H1 (cell line): ENCODE results near the gene CEP126. TPM values are rescaled to one million over a fixed set of nuclear protein-coding genes. Genes with fewer than 3 reads are reported as not detected.
A peak's percentile ranks its signal among the peaks of the same experiment; 100 is the strongest.

ENCODE experiments used
- CTCF ChIA-PET: fragments of 300-600 bp; sonication (Branson Sonifier 250); formaldehyde crosslinking; loops from one replicate; lab custom pipeline; 2021; ENCODE audit not compliant: partially characterized antibody; lab: Charles Lee
- POLR2A ChIA-PET: fragments of 300-600 bp; sonication (Branson Sonifier 250); formaldehyde crosslinking; loops from one replicate; lab custom pipeline; 2021; ENCODE audit warnings: inconsistent platforms; ENCODE audit not compliant: partially characterized antibody; lab: Charles Lee
- DNase-seq, 2 experiments: peaks; one replicate each; pipeline versions ENCODE4 v3.0.0 to v3.0.0-alpha.2; 2010 to 2022; ENCODE audit warnings: low spot score in 2 of 2, low read depth in 1 of 2, mixed read lengths in 1 of 2
- FAIRE-seq: peaks from 2 replicates; lab custom pipeline; 2011; peaks lifted over from hg19 to GRCh38; lab: Jason Lieb, UNC
- H2AFZ ChIP-seq: 2 replicates; pipeline ENCODE4 v1.8.1; 2012; ENCODE audit warnings: low read length, inconsistent platforms
- H2AK5ac ChIP-seq: 2 replicates; pipeline ENCODE4 v1.6.1; 2013; ENCODE audit warnings: low read depth, low read length
- H2BK120ac ChIP-seq: replicated peaks from 2 replicates; pipeline ENCODE3; 2013; ENCODE audit warnings: low read depth, low read length, inconsistent platforms
- H2BK12ac ChIP-seq: 2 replicates; pipeline ENCODE4 v1.6.1; 2013; ENCODE audit warnings: low read depth, low read length
- H2BK15ac ChIP-seq: 2 replicates; pipeline ENCODE4 v1.6.1; 2013; ENCODE audit warnings: low read length
- H2BK20ac ChIP-seq: 2 replicates; pipeline ENCODE4 v1.6.1; 2013; ENCODE audit warnings: low read length
- H2BK5ac ChIP-seq: 2 replicates; pipeline ENCODE4 v1.6.1; 2013; ENCODE audit warnings: low read depth, low read length
- H3K14ac ChIP-seq: 2 replicates; pipeline ENCODE4 v1.6.1; 2013; ENCODE audit warnings: inconsistent platforms; ENCODE audit not compliant: insufficient read length
- H3K18ac ChIP-seq: 2 replicates; pipeline ENCODE4 v1.6.1; 2013; ENCODE audit warnings: low read length; ENCODE audit errors: extremely low read depth
- H3K23ac ChIP-seq: 2 replicates; pipeline ENCODE4 v1.6.1; 2013; ENCODE audit warnings: inconsistent platforms; ENCODE audit not compliant: insufficient read length
- H3K23me2 ChIP-seq: 2 replicates; pipeline ENCODE4 v1.6.1; 2013; ENCODE audit warnings: low read depth, low read length
- H3K27ac ChIP-seq: 2 replicates; pipeline ENCODE4 v1.6.1; 2011; ENCODE audit warnings: low read depth, low read length, inconsistent platforms
- H3K27me3 ChIP-seq, 4 experiments: replicated peaks in 1 of 4; 1 replicate in 1 of 4; 2 replicates in 3 of 4; pipeline versions ENCODE4 v1.6.1 to v1.8.1; 2011 to 2013; ENCODE audit warnings: low read length in 3 of 4, mild to moderate bottlenecking in 3 of 4, inconsistent platforms in 2 of 4, mixed read lengths in 2 of 4, moderate library complexity in 1 of 4; ENCODE audit not compliant: control insufficient read depth in 3 of 4, insufficient read depth in 3 of 4; ENCODE audit errors: extremely low read depth in 1 of 4
- H3K36me3 ChIP-seq, 4 experiments: 2 replicates each; pipeline versions ENCODE4 v1.6.1 to v1.8.1; 2011 to 2013; ENCODE audit warnings: mild to moderate bottlenecking in 4 of 4, low read length in 3 of 4, moderate library complexity in 2 of 4, control low read depth in 1 of 4, inconsistent platforms in 1 of 4; ENCODE audit not compliant: insufficient read depth in 4 of 4, control insufficient read depth in 2 of 4
- H3K4ac ChIP-seq: replicated peaks from 2 replicates; pipeline ENCODE3; 2013; ENCODE audit warnings: low read length, low read depth, mixed read lengths, inconsistent platforms; ENCODE audit not compliant: insufficient read length
- H3K4me1 ChIP-seq, 4 experiments: replicated peaks in 1 of 4; 1 replicate in 1 of 4; 2 replicates in 3 of 4; pipeline versions ENCODE4 v1.6.1 to v1.8.1; 2011 to 2013; ENCODE audit warnings: low read length in 3 of 4, inconsistent platforms in 2 of 4, mixed read lengths in 1 of 4; ENCODE audit not compliant: insufficient read depth in 4 of 4, control insufficient read depth in 3 of 4
- H3K4me2 ChIP-seq, 2 experiments: 2 replicates each; pipeline versions ENCODE4 v1.6.1 to v1.8.1; 2011 to 2013; ENCODE audit warnings: low read depth in 2 of 2, low read length in 2 of 2, control low read depth in 1 of 2, inconsistent platforms in 1 of 2, mild to moderate bottlenecking in 1 of 2; ENCODE audit not compliant: insufficient read depth in 1 of 2
- H3K4me3 ChIP-seq, 4 experiments: fragments of 200-600, 300-600 bp in 1 of 4; sonication (generic), shearing (Covaris generic), sonication (Bioruptor Twin) in 1 of 4; 2 replicates each; pipeline versions ENCODE4 v1.5.1 to v1.8.1; 2011 to 2016; ENCODE audit warnings: low read length in 4 of 4, low read depth in 3 of 4, control low read depth in 2 of 4, inconsistent platforms in 2 of 4, mild to moderate bottlenecking in 2 of 4, mixed read lengths in 1 of 4, moderate library complexity in 1 of 4; ENCODE audit not compliant: insufficient read depth in 2 of 4; ENCODE audit errors: extremely low read depth in 1 of 4
- H3K56ac ChIP-seq: replicated peaks from 2 replicates; pipeline ENCODE3; 2013; ENCODE audit warnings: low read depth, mild to moderate bottlenecking, mixed read lengths, low read length, inconsistent platforms; ENCODE audit not compliant: insufficient read length
- H3K79me1 ChIP-seq: 2 replicates; pipeline ENCODE4 v1.6.1; 2013; ENCODE audit warnings: low read depth, low read length, control low read depth
- H3K79me2 ChIP-seq, 2 experiments: 2 replicates each; pipeline versions ENCODE4 v1.6.1 to v1.8.1; 2012 to 2013; ENCODE audit warnings: low read length in 2 of 2, mild to moderate bottlenecking in 2 of 2, inconsistent platforms in 1 of 2; ENCODE audit not compliant: insufficient read depth in 2 of 2, control insufficient read depth in 1 of 2
- H3K9ac ChIP-seq, 4 experiments: replicated peaks in 1 of 4; 1 replicate in 1 of 4; 2 replicates in 3 of 4; pipeline versions ENCODE4 v1.6.1 to v1.8.1; 2011 to 2013; ENCODE audit warnings: low read depth in 3 of 4, low read length in 3 of 4, control low read depth in 2 of 4, mild to moderate bottlenecking in 2 of 4, moderate library complexity in 2 of 4, inconsistent platforms in 1 of 4; ENCODE audit errors: extremely low read depth in 1 of 4
- H3K9me3 ChIP-seq, 2 experiments: 2 replicates each; pipeline versions ENCODE4 v1.6.1 to v1.8.1; 2012 to 2013; ENCODE audit warnings: mild to moderate bottlenecking in 2 of 2, moderate library complexity in 2 of 2, control low read depth in 1 of 2, inconsistent platforms in 1 of 2, low read depth in 1 of 2, low read length in 1 of 2, mixed read lengths in 1 of 2; ENCODE audit not compliant: insufficient read depth in 2 of 2
- H4K20me1 ChIP-seq, 2 experiments: replicated peaks in 1 of 2; 2 replicates each; pipeline versions ENCODE3 to v1.8.1; 2011 to 2013; ENCODE audit warnings: inconsistent platforms in 2 of 2, low read length in 2 of 2, mild to moderate bottlenecking in 1 of 2; ENCODE audit not compliant: insufficient read depth in 2 of 2, control insufficient read depth in 1 of 2
- H4K5ac ChIP-seq: 2 replicates; pipeline ENCODE4 v1.6.1; 2013; ENCODE audit warnings: low read length, low read depth, mixed read lengths, inconsistent platforms; ENCODE audit not compliant: insufficient read length
- H4K8ac ChIP-seq: 2 replicates; pipeline ENCODE4 v1.8.0; 2013; ENCODE audit warnings: mild to moderate bottlenecking, moderate library complexity, low read length, inconsistent platforms; ENCODE audit not compliant: insufficient read depth; ENCODE audit errors: extremely low read depth
- H4K91ac ChIP-seq: replicated peaks from 2 replicates; pipeline ENCODE3; 2013; ENCODE audit warnings: low read length, mixed read lengths, inconsistent platforms; ENCODE audit not compliant: insufficient read length
- CTCF ChIP-seq, 3 experiments: IDR thresholded peaks; 1 replicate in 2 of 3; 2 replicates in 1 of 3; pipeline versions ENCODE4 v1.5.1 to v1.6.1; 2011; ENCODE audit warnings: low read length in 3 of 3, mild to moderate bottlenecking in 3 of 3, inconsistent platforms in 2 of 3, low read depth in 1 of 3, moderate library complexity in 1 of 3; ENCODE audit not compliant: insufficient read depth in 1 of 3; ENCODE audit errors: control extremely low read depth in 1 of 3
- GTF2F1 ChIP-seq: IDR thresholded peaks from 2 replicates; pipeline ENCODE4 v1.6.1; 2012; ENCODE audit warnings: low read depth, low read length, improper control_type of control experiment, borderline replicate concordance
- HDAC6 ChIP-seq: IDR thresholded peaks from one replicate; pipeline ENCODE4 v1.7.1; 2012; ENCODE audit warnings: low read depth, mild to moderate bottlenecking, inconsistent platforms, low read length, moderate library complexity
- RAD21 ChIP-seq, 2 experiments: IDR thresholded peaks in 1 of 2; conservative IDR thresholded peaks in 1 of 2; 2 replicates each; pipeline ENCODE4 v1.6.1; 2011; ENCODE audit warnings: low read depth in 2 of 2, low read length in 2 of 2, improper control_type of control experiment in 1 of 2, inconsistent platforms in 1 of 2, mild to moderate bottlenecking in 1 of 2, moderate library complexity in 1 of 2
- SP1 ChIP-seq: IDR thresholded peaks from 2 replicates; pipeline ENCODE4 v1.6.1; 2011; ENCODE audit warnings: low read depth, low read length
- YY1 ChIP-seq: IDR thresholded peaks from 2 replicates; pipeline ENCODE4 v1.6.1; 2011; ENCODE audit warnings: low read depth, mild to moderate bottlenecking, low read length
- WGBS, 2 experiments: shearing (Covaris generic) in 1 of 2; methylation state at CpG; one replicate each; pipeline versions ENCODE4 v1.1.6 to v1.1.7; 2013 to 2015; ENCODE audit warnings: low lambda C conversion rate in 2 of 2, mixed read lengths in 2 of 2, inconsistent platforms in 1 of 2, low coverage in 1 of 2, missing lambda C conversion rate in 1 of 2; ENCODE audit not compliant: insufficient replicate concordance in 2 of 2, insufficient coverage in 1 of 2, insufficient read length in 1 of 2; ENCODE audit errors: extremely low coverage in 1 of 2, missing lambda C conversion rate in 1 of 2; 5-methylcytosine and 5-hydroxymethylcytosine counted together
- polyA plus RNA-seq, 7 experiments: library from polyadenylated mRNA; depleted of rRNA in 3 of 7; stranded (reverse) in 5 of 7; unstranded in 2 of 7; fragments of >200 nt in 5 of 7; fragments of 200-250 nt in 2 of 7; gene quantifications; 1 replicate in 5 of 7; 2 replicates in 1 of 7; 4 replicates in 1 of 7; pipeline versions ENCODE4 v1.2.1 to v1.2.3, GENCODE V29; 2011 to 2013; ENCODE audit warnings: missing spikeins in 2 of 7, mixed read lengths in 2 of 7
- total RNA-seq: library from RNA; stranded (reverse); fragmentation: NEBNext Ultra II Directional; extraction: Animal tissue kit (Norgen Biotek cat#: 25700); gene quantifications from 2 replicates; pipeline ENCODE4 v1.2.1, GENCODE V29; 2021

The CEP126 gene
- total and polyA plus RNA-seq, 2 of the 8 experiments (the other 6 are each of a cell fraction or from before 2014, with no cell fraction given): 0.76 to 1.9 TPM

GRCh38 chr11:101880222-101880621 is 34.6 kb upstream of the CEP126 start:
- FAIRE-seq: peak; percentile 32
- H3K9ac ChIP-seq: no peak overlapping the region
- no peaks in the 10 kb centered on the region for H3K79me1 ChIP-seq
- H2AK5ac ChIP-seq: no peak overlapping the region
- H3K23ac ChIP-seq: no peak overlapping the region
- no peaks in the 10 kb centered on the region for H3K27me3 ChIP-seq
- no peak overlapping the region for H4K8ac ChIP-seq
- H3K18ac ChIP-seq: no peak overlapping the region
- H3K4ac ChIP-seq: no peak overlapping the region
- no peaks in the 10 kb centered on the region for H3K4me1 ChIP-seq
- H4K5ac ChIP-seq: no peak overlapping the region
- no peaks in the 10 kb centered on the region for H4K20me1 ChIP-seq
- H3K14ac ChIP-seq: no peak overlapping the region
- TF ChIP-seq RAD21 (IDR thresholded peaks at IDR 0.05 in 1 of 2, conservative IDR thresholded peaks at IDR 0.05 in 1 of 2; ENCODE audit: low read depth in 2 of 2, low read length in 2 of 2) (peak; percentile 29 to 31; a peak in 3 of 4 replicates), GTF2F1 (no peak), YY1 (peak; percentile 59; the same call in 1 of the 2 replicates), CTCF (IDR thresholded peaks at IDR 0.05; ENCODE audit: control extremely low read depth in 1 of 3, insufficient read depth in 1 of 3, low read depth in 1 of 3, low read length in 3 of 3) (peak in 2 of 3 experiments; percentile 29 to 42; a peak in 2 of 4 replicates), HDAC6 (no peak), SP1 (no peak)
- TF ChIP-seq, all 59 proteins: peak for 3
- Histone ChIP-seq H3K27ac (no peak overlapping the region), H4K91ac (no peak overlapping the region), H2BK15ac (no peak overlapping the region), H2BK12ac (no peak overlapping the region), H3K23me2 (no peaks in the 10 kb centered on the region), H2AFZ (peak overlapping the region; percentile 96), H3K79me2 (no peaks in the 10 kb centered on the region), H3K4me3 (no peak overlapping the region), H3K56ac (no peak overlapping the region), H3K9me3 (no peaks in the 10 kb centered on the region), H3K4me2 (no peak overlapping the region), H2BK20ac (no peak overlapping the region), H2BK5ac (no peak overlapping the region), H2BK120ac (no peak overlapping the region), H3K36me3 (no peaks in the 10 kb centered on the region)
- no peak for DNase-seq
- POLR2A ChIA-PET: no interaction called here
- 81% methylated on average over 4 of the region's 4 CpGs; no CpG with 5 or more reads in 1 of the 2 experiments for WGBS, 2 experiments
- CTCF ChIA-PET: interaction anchor here (0.7 to 5.2 kb wide), 18 partner anchors 10 to 1055 kb away, joined by 3 to 87 read pairs (median 4); partner anchors contain the start of gene CEP126
